Fibroblast of skin of abdomen (primary cell): ENCODE data around the gene OR9A4. TPM values are rescaled to one million over a fixed set of nuclear protein-coding genes. Genes with fewer than 3 reads are reported as not detected.
"Not testable (repeated sequence)": the region's sequence is repeated elsewhere in the genome, so short reads cannot be mapped to it uniquely, and the experiment has no call there.

ENCODE experiments used
- DNase-seq: peaks from one replicate; pipeline ENCODE4 v3.0.0-alpha.2; 2013
- polyA plus RNA-seq, 2 experiments: library from polyadenylated mRNA; unstranded; fragments of 120-200 nt; gene quantifications; one replicate each; pipeline ENCODE4 v1.2.1, GENCODE V29; 2013; ENCODE audit not compliant: insufficient read length in 2 of 2

OR9A4 gene
- polyA plus RNA-seq (2013, experiment 1 of 2; ENCODE audit: insufficient read length) = not detected
- not detected for polyA plus RNA-seq (2013, experiment 2 of 2; ENCODE audit: insufficient read length)

DNA sequence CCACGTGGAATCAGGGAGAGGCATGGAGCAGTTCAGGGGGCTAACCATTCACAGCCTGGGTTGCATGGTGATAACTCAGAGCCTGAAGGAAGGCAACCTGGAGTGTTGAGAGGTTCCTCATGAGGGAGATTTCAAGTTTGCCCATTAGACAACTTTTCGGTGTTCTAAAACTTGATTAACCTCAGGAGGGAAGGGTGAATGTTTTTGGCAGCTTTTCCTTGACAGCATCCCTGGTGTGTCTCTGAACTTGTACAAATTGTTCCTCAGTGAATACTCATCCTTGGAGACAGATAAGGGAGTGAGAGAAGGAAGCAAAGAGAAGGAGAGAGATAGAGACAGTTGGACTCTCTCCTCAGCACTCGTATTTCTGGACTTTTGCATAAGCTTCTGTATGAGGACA is at the start of gene OR9A4:
Gene OR9A4, plus strand, starts transcription at position 301 of the 400 bp plus-strand sequence. CDS start 2,477 bp downstream, outside the sequence.
- no peak for DNase-seq

- DNase-seq = no peak
Measured at GRCh38 chr7:141866974-141867373, 49.2 kb upstream of the OR9A4 start.

DNA sequence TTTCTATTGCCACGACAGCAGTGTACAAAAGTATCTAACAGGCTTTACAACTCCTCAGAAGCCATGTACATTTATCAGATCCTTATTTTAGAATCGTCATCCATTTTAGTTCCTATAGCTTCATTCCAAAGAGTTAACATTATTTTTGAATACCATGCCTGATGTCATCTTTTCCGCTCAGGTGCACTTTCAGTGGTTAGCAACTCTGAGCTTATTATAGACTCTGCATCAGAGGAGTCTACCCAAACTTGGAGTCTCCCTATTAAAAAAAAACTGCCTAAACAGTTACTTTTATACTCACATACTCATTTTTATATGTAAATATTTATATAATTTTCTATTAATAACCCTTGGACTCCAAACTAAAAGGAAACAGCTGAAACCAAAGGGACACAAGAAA is 43.3 kb upstream of the OR9A4 start:
- DNase-seq = no peak

GRCh38 chr7:141874787-141875186 is 41.4 kb upstream of the OR9A4 start:
- no peak for DNase-seq

DNA sequence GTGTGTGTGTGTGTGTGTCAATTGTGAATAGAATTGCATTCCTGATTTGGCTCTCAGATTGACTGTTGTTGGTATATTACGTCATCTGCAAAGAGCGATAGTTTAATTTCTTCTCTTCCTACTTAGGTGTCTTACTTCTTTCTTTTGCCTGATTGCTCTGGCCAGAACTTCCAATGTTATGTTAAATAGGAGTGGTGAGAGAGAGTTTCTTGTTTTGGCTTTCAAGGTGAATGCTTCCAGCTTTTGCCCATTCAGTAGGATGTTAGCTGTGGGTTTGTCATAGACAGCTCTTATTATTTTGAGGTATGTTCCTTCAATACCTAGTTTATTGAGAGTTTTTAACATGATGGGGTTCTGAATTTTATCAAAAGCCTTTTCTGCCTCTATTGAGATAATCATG is 40.7 kb upstream of the OR9A4 start:
- no peak for DNase-seq

- DNase-seq = no peak
Measured at GRCh38 chr7:141876371-141876770, 39.8 kb upstream of the OR9A4 start.

DNA sequence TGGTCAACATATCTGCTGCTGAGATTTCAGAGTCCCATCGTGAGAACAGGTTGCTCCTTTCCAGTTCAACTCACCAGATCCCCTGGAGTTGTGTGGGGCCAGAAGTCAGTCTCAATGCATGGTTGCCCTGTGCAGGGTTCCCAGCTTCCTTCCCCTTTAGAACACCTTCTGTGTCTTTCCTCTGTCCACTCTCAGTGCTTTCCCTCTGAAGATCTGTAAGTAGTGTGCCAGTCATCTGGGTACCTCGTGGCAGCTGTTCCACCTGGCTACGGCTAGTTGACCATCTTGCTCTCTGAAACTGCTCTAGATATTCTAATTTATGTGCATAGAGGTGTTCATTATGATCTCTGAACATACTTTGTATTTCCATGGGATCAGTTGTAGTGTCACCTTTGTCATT is 38.8 kb upstream of the OR9A4 start:
- no peak for DNase-seq

- no peak for DNase-seq
Measured at GRCh38 chr7:141880960-141881359, 35.2 kb upstream of the OR9A4 start.

DNA sequence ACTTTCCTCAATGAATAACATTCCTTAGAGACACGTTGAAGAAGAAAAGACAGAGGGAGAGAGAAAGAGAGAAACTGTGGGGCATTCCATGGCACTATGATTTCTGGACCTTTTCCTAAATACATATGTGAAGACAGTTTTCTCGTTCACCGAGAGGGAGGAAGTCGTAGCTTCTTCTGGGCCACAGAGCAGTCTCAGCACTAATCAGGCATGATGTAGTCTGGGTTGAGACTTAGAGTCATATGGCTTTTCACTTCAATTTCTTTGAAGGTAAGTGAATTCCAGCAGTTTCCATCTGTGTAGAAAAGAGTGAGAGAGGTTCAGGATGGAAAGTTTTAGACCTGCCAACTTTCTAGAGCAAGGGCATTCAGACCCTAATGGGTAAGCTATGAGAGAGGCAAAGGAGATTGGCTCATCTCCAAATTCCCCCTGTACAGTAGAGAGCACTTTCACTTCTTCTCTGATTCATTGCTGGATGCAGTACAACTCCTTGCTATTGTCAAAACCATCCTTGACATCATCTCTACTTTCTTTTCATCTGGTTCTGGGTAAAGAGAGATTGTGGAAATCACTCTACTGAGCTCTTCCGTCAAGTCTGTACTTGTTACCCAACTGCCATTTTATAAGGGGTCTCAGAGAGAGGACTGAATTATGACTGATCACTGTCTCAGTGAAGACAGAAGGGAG is 31.5 kb upstream of the OR9A4 start:
- no peak for DNase-seq

GRCh38 chr7:141889321-141889720 is 26.9 kb upstream of the OR9A4 start:
- DNase-seq = no peak

- DNase-seq = no peak
Measured at GRCh38 chr7:141891336-141891735, 24.9 kb upstream of the OR9A4 start.

DNA sequence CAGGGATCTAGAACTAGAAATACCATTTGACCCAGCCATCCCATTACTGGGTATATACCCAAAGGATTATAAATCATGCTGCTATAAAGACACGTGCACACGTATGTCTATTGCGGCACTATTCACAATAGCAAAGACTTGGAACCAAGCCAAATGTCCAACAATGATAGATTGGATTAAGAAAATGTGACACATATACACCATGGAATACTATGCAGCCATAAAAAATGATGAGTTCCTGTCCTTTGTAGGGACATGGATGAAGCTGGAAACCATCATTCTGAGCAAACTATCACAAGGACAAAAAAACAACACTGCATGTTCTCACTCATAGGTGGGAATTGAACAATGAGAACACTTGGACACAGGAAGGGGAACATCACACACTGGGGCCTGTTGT is 16.8 kb upstream of the OR9A4 start:
- DNase-seq = not testable (repeated sequence)

DNA sequence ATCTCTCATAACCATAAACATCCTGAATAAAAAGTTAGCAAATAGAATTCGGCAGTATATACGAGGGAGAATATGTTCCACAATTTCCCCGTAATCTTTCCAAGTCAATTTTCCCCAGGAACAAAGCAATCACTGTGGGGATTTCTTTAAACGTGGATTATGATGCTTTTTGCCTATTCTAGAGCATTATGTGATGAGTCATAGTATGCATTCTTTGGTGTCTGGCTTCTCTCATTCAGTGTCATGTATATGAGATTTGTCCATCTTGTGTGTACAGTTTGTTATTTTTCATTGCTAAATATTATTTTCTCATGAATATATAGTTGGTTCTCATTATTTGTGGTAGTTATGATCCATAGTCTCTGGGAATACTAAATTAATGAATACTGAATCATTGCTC is 9.9 kb upstream of the OR9A4 start:
- DNase-seq = no peak

- no peak for DNase-seq
Measured at GRCh38 chr7:141911391-141911790, 4.8 kb upstream of the OR9A4 start.

- DNase-seq = no peak
Measured at GRCh38 chr7:141915565-141915964, 634 bp upstream of the OR9A4 start.

- no peak for DNase-seq
Measured at GRCh38 chr7:141920281-141920680, 4.1 kb downstream of the OR9A4 start.

- no peak for DNase-seq
Measured at GRCh38 chr7:141928146-141928844, 12.1 kb downstream of the OR9A4 start.

- DNase-seq = no peak
Measured at GRCh38 chr7:141928845-141929195, 12.6 kb downstream of the OR9A4 start.

- no peak for DNase-seq
Measured at GRCh38 chr7:141930211-141930610, 14.0 kb downstream of the OR9A4 start.

GRCh38 chr7:141941075-141941474 is 24.9 kb downstream of the OR9A4 start:
- DNase-seq = no peak

- DNase-seq = no peak
Measured at GRCh38 chr7:141943846-141944245, 27.6 kb downstream of the OR9A4 start.

GRCh38 chr7:141944811-141945210 is 28.6 kb downstream of the OR9A4 start:
- DNase-seq = no peak

GRCh38 chr7:141945356-141945755 is 29.2 kb downstream of the OR9A4 start:
- DNase-seq = peak; percentile 10

DNA sequence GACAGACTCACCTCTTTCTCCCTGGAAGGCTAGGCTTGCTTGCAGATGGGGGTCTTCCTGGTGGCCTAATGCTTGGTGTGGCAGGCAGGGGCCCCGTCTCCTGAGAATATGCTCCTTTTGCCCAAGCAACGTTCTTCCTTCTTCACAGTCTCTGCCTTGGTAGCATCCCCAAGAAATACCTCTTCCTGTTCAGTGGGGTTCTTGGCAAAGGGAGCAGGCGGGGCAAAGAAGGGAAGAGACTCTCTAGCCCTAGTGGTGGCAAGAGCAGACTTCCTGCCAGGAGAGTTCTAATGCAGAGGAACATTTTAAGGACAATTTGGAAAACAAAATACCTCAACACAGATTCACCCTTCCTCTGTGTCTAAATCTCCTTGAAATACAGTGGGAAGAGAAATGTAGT is 30.6 kb downstream of the OR9A4 start, which contains the start of gene CLEC5A:
Gene CLEC5A, minus strand, starts transcription at position 179 of the 400 bp plus-strand sequence. CDS start 682 bp downstream, outside the sequence.
- no peak for DNase-seq
